Natural killer cell (primary cell): ENCODE results near the gene KCNAB2. TPM values are rescaled to one million over a fixed set of nuclear protein-coding genes. Genes with fewer than 3 reads are reported as not detected.

Experiments
- ATAC-seq, 3 donors: fragments of 150-1000 bp in 2 of 3; fragments of 200-7000 bp in 1 of 3; cut with Tn5 transposase; 1 replicate in 1 of 3; 2 replicates in 2 of 3; pipeline ENCODE4 v1.10.0; 2021; ENCODE audit warnings: mild to moderate bottlenecking in 2 of 3, moderate library complexity in 2 of 3
- DNase-seq, 2 donors: peaks; one replicate each; pipeline versions ENCODE4 v3.0.0 to v3.0.0-alpha.2; 2013 to 2021; ENCODE audit warnings: mixed read lengths in 1 of 2
- H3K27ac ChIP-seq: one replicate; pipeline ENCODE4 v1.5.1; 2013; ENCODE audit warnings: mild to moderate bottlenecking, low read length
- H3K27me3 ChIP-seq: one replicate; pipeline ENCODE4 v1.6.1; 2013; ENCODE audit warnings: low read length; ENCODE audit not compliant: control insufficient read depth, insufficient read depth
- H3K36me3 ChIP-seq: one replicate; pipeline ENCODE4 v1.6.1; 2013; ENCODE audit warnings: low read length; ENCODE audit not compliant: control insufficient read depth, insufficient read depth
- H3K4me1 ChIP-seq: one replicate; pipeline ENCODE4 v1.6.1; 2013; ENCODE audit warnings: low read length; ENCODE audit not compliant: control insufficient read depth, insufficient read depth
- H3K4me3 ChIP-seq: one replicate; pipeline ENCODE4 v1.5.1; 2013; ENCODE audit warnings: low read length
- H3K9me3 ChIP-seq: one replicate; pipeline ENCODE4 v1.6.1; 2013; ENCODE audit warnings: low read length; ENCODE audit not compliant: control insufficient read depth, insufficient read depth
- H3K27ac Mint-ChIP-seq, 2 donors: one replicate each; pipeline ENCODE4 v1.8.0; 2022; ENCODE audit warnings: mild to moderate bottlenecking in 2 of 2, mixed read lengths in 2 of 2, moderate library complexity in 1 of 2
- H3K27me3 Mint-ChIP-seq, 2 donors: one replicate each; pipeline ENCODE4 v1.8.0; 2022; ENCODE audit warnings: low read depth in 2 of 2, mixed read lengths in 2 of 2
- H3K36me3 Mint-ChIP-seq: one replicate; pipeline ENCODE4 v1.8.0; 2022; ENCODE audit warnings: mixed read lengths
- H3K4me1 Mint-ChIP-seq, 2 donors: one replicate each; pipeline ENCODE4 v1.8.0; 2022; ENCODE audit warnings: mixed read lengths in 2 of 2
- H3K4me3 Mint-ChIP-seq: one replicate; pipeline ENCODE4 v1.8.0; 2022; ENCODE audit warnings: mild to moderate bottlenecking, moderate library complexity, mixed read lengths
- H3K9me3 Mint-ChIP-seq, 2 donors: one replicate each; pipeline ENCODE4 v1.8.0; 2022; ENCODE audit warnings: mixed read lengths in 2 of 2
- CTCF ChIP-seq: fragments of 200-600 bp; IDR thresholded peaks from one replicate; pipeline ENCODE4 v1.8.0; 2022; ENCODE audit warnings: antibody characterized with exemption
- WGBS: methylation state at CpG from one replicate; pipeline ENCODE4 v1.1.7; 2013; ENCODE audit warnings: missing lambda C conversion rate; ENCODE audit not compliant: insufficient coverage; 5-methylcytosine and 5-hydroxymethylcytosine counted together
- intact Hi-C: fragments of 100-400 bp; cut with micrococcal nuclease; formaldehyde crosslinking; loops from one replicate; pipeline ENCODE4 v1.14.2; 2022
- total RNA-seq, 4 donors: library from RNA; stranded (reverse); fragments of 120-200 nt in 1 of 4; gene quantifications; one replicate each; pipeline versions ENCODE4 v1.2.3 to v1.2.4, GENCODE V29; 2013 to 2022

Gene KCNAB2
- total RNA-seq, 3 donors from 2014 or later (not counting 1 experiment from before 2014, with no cell fraction given), result 387 to 749 (median 430) TPM

GRCh38 chr1:6080469-6080868 lies 34.8 kb downstream of the KCNAB2 start:
- Mint-ChIP-seq H3K4me1 (peaks cover 11 to 16% of the 10 kb centered on the region in 2 donors), H3K27ac (no peak overlapping the region), H3K9me3 (no peaks in the 10 kb centered on the region), H3K27me3 (no peaks in the 10 kb centered on the region), H3K4me3 (no peak overlapping the region), H3K36me3 (no peaks in the 10 kb centered on the region)
- TF ChIP-seq CTCF, result no peak
- no peak overlapping the region for H3K27ac ChIP-seq
- H3K27me3 ChIP-seq, result no peaks in the 10 kb centered on the region
- WGBS, result 90% methylated on average over 11 of the region's 12 CpGs
- DNase-seq (no peak), ATAC-seq (no peak)
- no peak overlapping the region for H3K4me3 ChIP-seq
- no peaks in the 10 kb centered on the region for H3K4me1 ChIP-seq
- H3K36me3 ChIP-seq, result peaks cover 71% of the 10 kb centered on the region
- H3K9me3 ChIP-seq, result no peaks in the 10 kb centered on the region
- intact Hi-C loops, result no loop called here

GRCh38 chr1:6081901-6082300 lies 36.2 kb downstream of the KCNAB2 start:
- no peaks in the 10 kb centered on the region for H3K27me3 ChIP-seq
- no peak overlapping the region for H3K27ac Mint-ChIP-seq
- intact Hi-C loops, result no loop called here
- no peak overlapping the region for H3K27ac ChIP-seq
- no peaks in the 10 kb centered on the region for H3K4me1 ChIP-seq
- H3K36me3 ChIP-seq, result peaks cover 63% of the 10 kb centered on the region
- no peaks in the 10 kb centered on the region for H3K9me3 ChIP-seq
- H3K36me3 Mint-ChIP-seq, result no peaks in the 10 kb centered on the region
- H3K4me3 Mint-ChIP-seq, result no peak overlapping the region
- H3K27me3 Mint-ChIP-seq, result no peaks in the 10 kb centered on the region
- no peaks in the 10 kb centered on the region for H3K9me3 Mint-ChIP-seq
- 94% methylated on average over 12 of the region's 12 CpGs for WGBS
- TF ChIP-seq CTCF, result no peak
- H3K4me1 Mint-ChIP-seq, result peaks cover 6 to 14% of the 10 kb centered on the region in 2 donors
- no peak for ATAC-seq
- DNase-seq, result no peak
- no peak overlapping the region for H3K4me3 ChIP-seq

DNA sequence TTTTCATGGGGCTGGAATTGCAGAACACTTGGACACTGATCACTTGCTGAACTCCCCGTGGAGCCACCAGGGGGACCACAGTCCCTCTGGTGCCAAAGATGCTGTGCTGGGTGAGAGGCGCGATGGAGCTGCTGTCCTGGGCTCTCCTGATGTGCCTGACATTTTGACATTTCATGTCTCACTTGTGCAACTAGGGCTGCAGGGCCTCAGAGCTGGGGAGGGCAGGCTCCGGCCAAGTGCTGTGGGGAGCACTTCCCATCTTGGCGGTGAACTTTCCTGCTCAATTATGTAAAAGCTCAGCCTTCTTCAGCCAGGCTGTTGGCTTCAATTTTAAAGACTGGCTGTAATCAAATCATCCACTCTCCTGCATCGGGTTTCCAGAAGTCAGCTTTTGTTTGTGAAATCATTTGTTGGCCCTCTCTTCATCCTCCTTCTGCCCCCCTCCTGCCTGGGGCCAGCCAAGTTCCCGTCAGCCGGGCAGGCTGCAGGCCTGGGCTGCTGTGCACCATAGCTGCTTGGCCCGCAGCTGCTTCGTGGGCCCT lies 36.8 kb downstream of the KCNAB2 start:
- H3K36me3 Mint-ChIP-seq, result no peaks in the 10 kb centered on the region
- H3K27me3 Mint-ChIP-seq, result no peaks in the 10 kb centered on the region
- H3K9me3 Mint-ChIP-seq, result no peaks in the 10 kb centered on the region
- Histone ChIP-seq H3K36me3 (peaks cover 58% of the 10 kb centered on the region), H3K27ac (no peak overlapping the region), H3K4me1 (no peaks in the 10 kb centered on the region), H3K4me3 (no peak overlapping the region), H3K9me3 (no peaks in the 10 kb centered on the region), H3K27me3 (no peaks in the 10 kb centered on the region)
- TF ChIP-seq CTCF, result no peak
- H3K4me1 Mint-ChIP-seq, result peaks cover 7 to 9% of the 10 kb centered on the region in 2 donors
- 96% methylated on average over 10 of the region's 10 CpGs for WGBS
- DNase-seq (no peak), ATAC-seq (no peak)
- intact Hi-C loops, result no loop called here
- H3K27ac Mint-ChIP-seq, result no peak overlapping the region
- H3K4me3 Mint-ChIP-seq, result no peak overlapping the region

GRCh38 chr1:6083385-6083784 lies 37.7 kb downstream of the KCNAB2 start:
- no peaks in the 10 kb centered on the region for H3K9me3 Mint-ChIP-seq
- Histone ChIP-seq H3K36me3 (peaks cover 52% of the 10 kb centered on the region), H3K4me3 (no peak overlapping the region), H3K4me1 (no peaks in the 10 kb centered on the region), H3K27ac (no peak overlapping the region), H3K27me3 (no peaks in the 10 kb centered on the region), H3K9me3 (no peaks in the 10 kb centered on the region)
- H3K4me1 Mint-ChIP-seq, result peaks cover 4 to 6% of the 10 kb centered on the region in 2 donors
- no peaks in the 10 kb centered on the region for H3K36me3 Mint-ChIP-seq
- ATAC-seq (no peak), DNase-seq (no peak)
- intact Hi-C loops, result no loop called here
- WGBS, result 97% methylated on average over 18 of the region's 18 CpGs
- no peak overlapping the region for H3K4me3 Mint-ChIP-seq
- no peaks in the 10 kb centered on the region for H3K27me3 Mint-ChIP-seq
- TF ChIP-seq CTCF, result no peak
- H3K27ac Mint-ChIP-seq, result no peak overlapping the region
